ENCODE measurements around the gene ZSCAN5A.
A peak's percentile ranks its signal among the peaks of the same experiment; 100 is the strongest.
"Not testable (repeated sequence)": the region's sequence is repeated elsewhere in the genome, so short reads cannot be mapped to it uniquely, and the experiment has no call there.

ZSCAN5A gene

DNA sequence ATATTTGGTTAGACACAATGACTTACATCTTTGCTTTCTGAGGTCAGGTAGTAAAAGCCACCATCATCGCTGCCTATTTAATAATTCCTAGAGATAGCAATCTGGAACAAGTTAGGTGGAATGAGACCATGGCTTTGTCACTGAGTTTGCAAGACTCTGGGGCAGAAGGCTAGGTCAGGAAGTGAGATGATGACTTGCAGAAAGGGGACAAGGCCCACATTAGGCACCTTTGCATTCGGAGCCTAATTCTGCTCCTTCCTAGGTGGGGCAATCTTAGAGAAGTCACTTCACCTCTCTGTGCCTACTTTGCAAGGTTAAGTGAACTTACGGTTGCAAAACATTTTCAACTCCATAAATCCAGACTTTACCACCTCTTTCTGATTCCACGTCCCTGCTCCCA lies 31.8 kb downstream of the ZSCAN5A start:
- FAIRE-seq = no peak

DNA sequence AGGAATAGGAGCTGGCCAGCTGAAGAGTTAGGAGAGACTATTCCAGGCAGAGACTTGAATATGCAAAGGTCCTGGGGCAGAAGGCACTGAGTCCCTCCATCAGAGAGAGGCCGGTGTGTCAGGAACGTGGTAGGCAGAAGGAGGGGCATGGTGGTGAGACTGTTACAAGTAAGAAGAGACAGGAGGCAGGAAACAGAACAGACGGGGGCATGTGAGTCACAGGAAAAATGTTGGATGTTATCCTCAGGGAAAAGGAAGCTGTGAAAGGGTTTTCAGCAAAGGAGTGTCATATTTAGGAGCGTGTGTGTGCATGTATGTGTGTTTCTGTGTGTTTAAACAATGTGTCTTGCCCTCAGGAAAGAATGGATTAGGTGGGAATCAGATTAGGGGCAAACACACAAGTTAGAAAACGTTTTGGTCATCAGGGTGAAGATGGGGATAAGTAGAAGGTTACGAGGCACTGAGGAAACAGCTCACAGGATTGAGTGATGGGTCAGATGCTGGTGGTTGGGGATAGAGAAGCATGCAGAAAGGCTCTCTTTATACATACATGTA lies 41.0 kb downstream of the ZSCAN5A start:
- DNase-seq (ENCODE audit: extremely low spot score, insufficient read length, low read depth) (no peak), FAIRE-seq (no peak)

More for the DNA sequence above, 31.8 kb downstream of the ZSCAN5A start:
- DNase-seq (ENCODE audit: extremely low spot score, insufficient read length, low read depth) = no peak

DNA sequence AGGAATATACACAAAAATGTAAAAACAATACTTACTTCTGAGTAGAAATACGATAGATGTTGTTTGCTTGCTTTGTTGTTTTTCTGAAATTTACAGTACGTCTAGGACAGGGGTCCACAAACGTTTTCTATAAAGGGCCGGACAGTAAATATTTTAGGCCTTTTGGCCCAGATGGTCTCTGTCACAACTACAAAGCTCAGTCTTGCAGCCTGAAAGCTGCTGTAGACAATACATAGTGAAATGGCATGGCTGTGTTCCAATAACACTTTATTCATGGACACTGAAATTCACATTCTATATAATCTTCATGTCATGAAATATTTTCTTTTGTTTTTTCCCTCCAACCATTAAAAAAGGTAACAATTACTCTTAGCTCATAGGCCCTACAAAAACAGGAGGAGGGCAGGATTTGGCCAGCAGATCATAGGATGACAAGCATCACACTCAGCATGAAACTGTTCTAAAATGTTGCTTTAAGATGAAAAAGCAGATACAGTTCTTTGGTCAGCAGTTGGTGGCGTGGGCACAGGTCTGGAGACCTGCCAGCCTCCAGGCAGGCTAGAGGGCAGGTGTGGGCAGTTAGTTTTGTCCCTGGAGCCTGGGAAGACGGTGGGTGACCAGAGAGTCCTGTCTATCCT lies 42.4 kb downstream of the ZSCAN5A start, which contains the start of gene EDDM13:
TSS of gene EDDM13 (plus strand) at position 588 of the 638 bp plus-strand sequence. CDS start 87 bp downstream, outside the sequence.
- no peak for FAIRE-seq
- DNase-seq (ENCODE audit: extremely low spot score, insufficient read length, low read depth) = no peak

- FAIRE-seq = no peak
- no peak for DNase-seq (ENCODE audit: extremely low spot score, insufficient read length, low read depth)
Observed at GRCh38 chr19:56271151-56271550, 43.5 kb downstream of the ZSCAN5A start.

GRCh38 chr19:56270676-56271075 lies 44.0 kb downstream of the ZSCAN5A start:
- no peak for DNase-seq (ENCODE audit: extremely low spot score, insufficient read length, low read depth)
- FAIRE-seq = no peak

- DNase-seq (ENCODE audit: extremely low spot score, insufficient read length, low read depth) = no peak
- no peak for FAIRE-seq
Observed at GRCh38 chr19:56269348-56269747, 45.3 kb downstream of the ZSCAN5A start.

DNA sequence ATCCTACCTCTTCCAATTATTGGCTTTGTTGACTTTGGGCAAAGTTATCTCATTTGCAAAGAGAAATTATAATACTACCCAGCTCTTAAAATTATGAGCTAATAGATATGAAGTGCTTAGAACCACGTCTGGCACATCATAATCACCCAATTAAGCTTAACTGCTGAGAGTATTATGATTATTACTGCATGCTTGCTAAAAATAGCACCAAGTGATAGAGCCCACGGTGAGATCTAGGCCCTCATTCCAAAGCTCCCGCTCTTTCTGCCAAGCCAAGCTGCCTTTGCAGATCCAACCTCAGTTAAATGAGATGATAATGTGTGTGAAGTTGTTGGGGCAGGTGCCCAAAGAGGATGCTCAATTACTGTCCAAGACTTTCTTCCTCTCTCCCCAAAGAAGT lies 48.6 kb downstream of the ZSCAN5A start:
- FAIRE-seq = no peak
- no peak for DNase-seq (ENCODE audit: extremely low spot score, insufficient read length, low read depth)

DNA sequence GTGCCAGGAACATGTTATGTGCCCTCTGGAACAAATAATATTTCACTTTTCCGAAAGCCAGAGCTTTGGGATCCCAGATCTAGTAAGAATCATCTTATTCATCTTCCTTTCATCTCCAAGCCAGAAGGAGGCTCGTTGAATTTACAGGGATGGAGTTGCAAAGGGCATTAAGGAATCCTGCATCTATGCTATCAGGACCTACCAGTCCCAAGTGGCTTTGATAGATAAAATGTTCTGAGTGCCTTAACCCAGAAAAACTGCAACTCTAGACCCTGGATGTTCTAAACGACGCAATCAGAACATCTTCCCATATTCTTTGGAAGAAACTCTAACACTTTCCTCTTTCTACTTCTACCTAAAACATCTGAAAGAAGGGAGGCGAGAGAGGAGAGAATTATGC lies 51.3 kb downstream of the ZSCAN5A start:
- FAIRE-seq = no peak

DNA sequence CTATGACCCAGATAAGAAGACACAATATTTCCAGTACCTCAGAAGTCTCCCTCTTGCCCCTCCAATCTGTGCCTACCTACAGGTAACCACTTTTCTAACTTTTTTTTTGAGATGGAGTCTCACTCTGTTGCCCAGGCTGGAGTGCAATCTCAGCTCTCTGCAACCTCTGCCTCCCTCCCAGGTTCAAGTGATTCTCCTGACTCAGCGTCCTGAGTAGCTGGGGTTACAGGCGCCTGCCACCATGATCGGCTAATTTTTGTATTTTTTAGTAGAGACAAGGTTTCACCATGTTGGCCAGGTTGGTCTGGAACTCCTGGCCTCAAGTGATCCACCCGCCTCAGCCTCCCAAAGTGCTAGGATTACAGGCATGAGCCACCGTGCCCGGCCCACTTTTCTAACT lies 52.7 kb downstream of the ZSCAN5A start:
- FAIRE-seq; DNase-seq (ENCODE audit: extremely low spot score, insufficient read length, low read depth): not testable (repeated sequence)

More for the DNA sequence above, 51.3 kb downstream of the ZSCAN5A start:
- no peak for DNase-seq (ENCODE audit: extremely low spot score, insufficient read length, low read depth)

DNA sequence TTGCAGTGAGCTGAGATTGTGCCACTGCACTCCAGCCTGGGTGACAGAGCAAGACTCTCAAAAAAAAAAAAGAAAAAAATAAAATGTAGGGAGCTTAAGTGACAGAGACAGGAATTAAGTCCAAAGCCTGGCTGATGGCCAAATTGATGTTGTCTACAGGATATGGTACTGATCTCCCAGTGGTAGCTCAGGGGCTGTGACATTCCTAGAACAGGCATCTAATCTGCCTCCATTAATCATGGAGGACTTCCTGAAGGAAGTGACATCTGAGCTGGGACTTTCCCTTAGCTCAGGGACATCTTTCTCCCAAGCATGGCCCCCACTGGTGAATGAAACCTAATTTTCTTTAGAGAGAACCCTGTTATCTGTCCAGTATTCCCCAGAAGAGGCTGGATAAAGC lies 53.5 kb downstream of the ZSCAN5A start:
- DNase-seq (ENCODE audit: extremely low spot score, insufficient read length, low read depth) = no peak
- FAIRE-seq = no peak

- no peak for DNase-seq (ENCODE audit: extremely low spot score, insufficient read length, low read depth)
- no peak for FAIRE-seq
Observed at GRCh38 chr19:56258272-56258671, 56.4 kb downstream of the ZSCAN5A start.

- FAIRE-seq = peak; percentile 31
- DNase-seq (ENCODE audit: extremely low spot score, insufficient read length, low read depth) = peak; percentile 8
Observed at GRCh38 chr19:56253737-56254136, 60.9 kb downstream of the ZSCAN5A start.

- FAIRE-seq = no peak
Observed at GRCh38 chr19:56252699-56253422, 61.8 kb downstream of the ZSCAN5A start.

GRCh38 chr19:56248736-56249338 lies 65.8 kb downstream of the ZSCAN5A start:
- not testable (repeated sequence) for FAIRE-seq; DNase-seq (ENCODE audit: extremely low spot score, insufficient read length, low read depth)

More at GRCh38 chr19:56252699-56253422, 61.8 kb downstream of the ZSCAN5A start:
- DNase-seq (ENCODE audit: extremely low spot score, insufficient read length, low read depth) = peak; percentile 23

DNA sequence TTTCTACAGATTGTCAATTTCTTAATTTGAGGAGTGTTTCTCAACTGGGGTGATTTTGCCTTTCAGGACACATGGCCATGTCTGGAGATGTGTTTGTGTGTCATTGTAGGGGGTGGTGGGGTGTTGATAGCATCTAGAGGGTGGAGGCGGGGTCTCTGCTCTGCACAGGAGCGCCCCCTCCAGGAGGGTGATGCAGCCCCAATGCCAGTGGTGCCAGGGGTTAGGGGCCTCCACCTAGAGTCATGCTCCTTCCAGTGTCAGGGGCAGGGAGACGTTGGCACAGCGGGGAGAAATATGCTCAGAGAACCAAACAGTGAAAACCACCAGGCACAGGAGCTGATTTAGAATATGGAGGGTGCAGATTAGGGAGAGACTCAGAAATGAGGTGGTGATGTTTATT lies 68.9 kb downstream of the ZSCAN5A start:
- not testable (repeated sequence) for DNase-seq (ENCODE audit: extremely low spot score, insufficient read length, low read depth); FAIRE-seq

DNA sequence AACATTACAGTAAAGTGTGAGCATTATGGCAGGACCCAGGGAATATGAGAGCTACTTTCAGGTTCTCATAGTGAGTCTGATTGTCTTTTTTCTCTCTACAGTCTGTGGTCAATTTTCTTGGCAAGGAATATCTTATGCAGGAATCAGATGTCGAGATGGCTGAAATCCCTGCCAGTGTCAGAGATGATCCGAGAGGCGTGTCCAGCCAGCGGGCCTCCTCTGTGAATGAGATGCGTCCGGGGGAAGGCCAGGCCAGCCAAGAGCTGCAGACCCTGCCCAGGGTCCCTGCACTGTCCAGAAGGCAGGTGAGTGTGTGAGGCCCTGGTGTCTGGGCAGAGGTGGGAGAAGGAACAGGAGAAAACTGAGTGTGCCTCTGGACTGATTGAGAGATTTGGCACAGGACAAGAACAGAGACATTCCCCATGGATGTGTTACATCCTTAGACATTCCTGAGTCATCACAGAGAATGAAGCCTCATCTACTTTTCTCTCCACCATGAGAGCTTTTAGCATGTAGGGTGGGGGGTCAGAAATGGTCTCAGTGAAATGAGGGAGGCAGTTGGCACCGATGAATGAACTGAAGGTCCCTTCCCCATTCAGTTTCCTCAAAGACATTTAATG lies 69.4 kb downstream of the ZSCAN5A start:
- no peak for FAIRE-seq
- DNase-seq (ENCODE audit: extremely low spot score, insufficient read length, low read depth) = no peak

DNA sequence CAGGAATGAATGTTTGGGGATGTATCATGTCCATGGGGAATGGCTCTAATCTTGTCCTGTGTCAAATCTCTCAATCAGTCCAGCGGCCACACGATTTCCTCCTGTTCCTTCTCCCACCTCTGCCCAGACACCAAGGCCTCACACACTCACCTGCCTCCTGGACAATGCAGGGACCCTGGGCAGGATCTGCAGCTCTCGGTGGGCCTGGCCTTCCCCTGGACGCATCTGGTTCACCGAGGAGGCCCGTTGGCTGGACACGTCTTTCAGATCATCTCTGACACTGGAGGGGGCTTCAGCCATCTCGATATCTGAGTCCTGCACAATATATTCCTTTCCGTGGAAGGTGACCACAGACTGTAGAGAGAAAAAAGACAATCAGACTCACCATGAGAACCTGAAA lies 91.2 kb downstream of the ZSCAN5A start:
- no peak for DNase-seq (ENCODE audit: extremely low spot score, insufficient read length, low read depth)
- FAIRE-seq = no peak

DNA sequence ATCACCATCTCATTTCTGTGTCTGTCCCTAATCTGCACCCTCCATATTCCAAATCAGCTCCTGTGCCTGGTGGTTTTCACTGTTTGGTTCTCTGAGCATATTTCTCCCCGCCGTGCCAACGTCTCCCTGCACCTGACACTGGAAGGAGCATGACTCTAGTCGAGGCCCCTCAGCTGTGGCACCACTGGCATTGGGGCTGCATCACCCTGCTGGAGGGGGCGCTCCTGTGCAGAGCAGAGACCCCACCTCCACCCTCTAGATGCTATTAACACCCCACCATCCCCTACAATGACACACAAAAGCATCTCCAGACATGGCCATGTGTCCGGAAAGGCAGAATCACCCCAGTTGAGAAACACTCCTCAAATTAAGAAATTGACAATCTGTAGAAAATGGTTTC lies 91.7 kb downstream of the ZSCAN5A start:
- no peak for DNase-seq (ENCODE audit: extremely low spot score, insufficient read length, low read depth)
- FAIRE-seq = no peak

GRCh38 chr19:56221851-56222250 lies 92.8 kb downstream of the ZSCAN5A start:
- FAIRE-seq (no peak), DNase-seq (ENCODE audit: extremely low spot score, insufficient read length, low read depth) (no peak)

DNA sequence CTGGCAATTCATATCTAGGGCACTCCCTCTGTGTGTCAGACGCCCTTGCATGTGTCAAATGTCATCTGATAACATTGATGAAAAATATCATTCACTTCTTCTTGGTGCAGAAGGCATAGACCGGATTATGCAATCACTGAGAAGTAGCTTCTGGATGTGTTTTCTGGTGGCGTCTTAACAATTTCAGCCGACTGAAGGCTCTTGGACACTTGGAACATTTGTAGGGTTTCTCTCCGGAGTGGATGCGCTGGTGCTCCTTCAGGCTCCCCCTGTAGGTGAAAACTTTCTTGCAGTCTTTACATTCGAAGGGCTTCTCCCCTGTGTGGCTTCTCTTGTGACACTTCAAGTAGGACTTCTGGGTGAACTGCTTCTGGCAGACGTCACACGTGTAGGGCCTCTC lies 93.2 kb downstream of the ZSCAN5A start:
- not testable (repeated sequence) for DNase-seq (ENCODE audit: extremely low spot score, insufficient read length, low read depth); FAIRE-seq

All from GM18507 (cell line).